Activated CD8-positive, alpha-beta T cell treated with anti-CD3 and anti-CD28 coated beads, Interleukin-2, amount 10 ng/mL, durations not matched to agents 7 days and 5 days (primary cell): ENCODE measurements around the gene MCAM. TPM values are rescaled to one million over a fixed set of nuclear protein-coding genes. Genes with fewer than 3 reads are reported as not detected.

Experiments used
- ATAC-seq: fragments of 150-1000 bp; cut with Tn5 transposase; one replicate; pipeline ENCODE4 v1.10.0; 2021; ENCODE audit warnings: moderate library complexity
- CTCF ChIA-PET: fragments of 350-600 bp; sonication (Branson Sonifier 250); formaldehyde crosslinking; loops from one replicate; lab custom pipeline; 2021; ENCODE audit warnings: antibody characterized with exemption; lab: Charles Lee
- POLR2A ChIA-PET: fragments of 350-600 bp; sonication (Branson Sonifier 250); formaldehyde crosslinking; loops from one replicate; lab custom pipeline; 2021; ENCODE audit warnings: antibody characterized with exemption; lab: Charles Lee
- DNase-seq: peaks from one replicate; pipeline ENCODE4 v3.0.0-alpha.2; 2020
- H3K27ac Mint-ChIP-seq: one replicate; pipeline ENCODE4 v1.8.0; 2021; ENCODE audit warnings: mild to moderate bottlenecking, mixed read lengths
- H3K27me3 Mint-ChIP-seq: one replicate; pipeline ENCODE4 v1.8.0; 2021; ENCODE audit warnings: low read depth, mixed read lengths
- H3K36me3 Mint-ChIP-seq: one replicate; pipeline ENCODE4 v1.8.0; 2021; ENCODE audit warnings: low read depth, mixed read lengths
- H3K4me1 Mint-ChIP-seq: one replicate; pipeline ENCODE4 v1.8.0; 2021; ENCODE audit warnings: low read depth, mixed read lengths
- H3K4me3 Mint-ChIP-seq: one replicate; pipeline ENCODE4 v1.8.0; 2021; ENCODE audit warnings: mild to moderate bottlenecking, mixed read lengths
- H3K9me3 Mint-ChIP-seq: one replicate; pipeline ENCODE4 v1.8.0; 2022; ENCODE audit warnings: mixed read lengths; ENCODE audit not compliant: insufficient read depth
- total RNA-seq, 2 experiments: library from RNA; stranded (reverse); gene quantifications; one replicate each; pipeline ENCODE4 v1.2.3, GENCODE V29; 2021

MCAM gene
- total RNA-seq, 2 experiments from 2014 or later: 2.9 to 4.4 TPM

GRCh38 chr11:119344291-119345010, 27.5 kb upstream of the MCAM start:
- Mint-ChIP-seq H3K4me1 (peaks cover 8% of the 10 kb centered on the region), H3K36me3 (no peaks in the 10 kb centered on the region), H3K4me3 (no peak overlapping the region), H3K9me3 (no peaks in the 10 kb centered on the region), H3K27ac (no peak overlapping the region), H3K27me3 (peaks cover 29% of the 10 kb centered on the region)
- no peak for ATAC-seq
- ChIA-PET CTCF (interaction anchor here (1.2 to 3.2 kb wide), 3 partner anchors 11 to 37 kb away, joined by 4 to 21 read pairs (median 5); partner anchors contain the start of gene USP2), POLR2A (no interaction called here)
- no peak for DNase-seq

GRCh38 chr11:119343726-119344125, 26.8 kb upstream of the MCAM start:
- ATAC-seq (no peak), DNase-seq (no peak)
- Mint-ChIP-seq H3K9me3 (no peaks in the 10 kb centered on the region), H3K36me3 (peaks cover 1% of the 10 kb centered on the region), H3K4me3 (no peak overlapping the region), H3K27ac (no peak overlapping the region), H3K4me1 (peaks cover 14% of the 10 kb centered on the region), H3K27me3 (peaks cover 36% of the 10 kb centered on the region)
- ChIA-PET CTCF (interaction anchor here (1.2 to 3.2 kb wide), 3 partner anchors 12 to 38 kb away, joined by 4 to 21 read pairs (median 5); partner anchors contain the start of gene USP2), POLR2A (no interaction called here)

GRCh38 chr11:119342362-119343130, 25.6 kb upstream of the MCAM start:
- CTCF ChIA-PET: interaction anchor here (1.8 to 3.2 kb wide), 2 partner anchors 13 to 22 kb away, joined by 5 to 21 read pairs; no protein-coding TSS in a partner anchor
- Mint-ChIP-seq H3K4me1 (peaks cover 24% of the 10 kb centered on the region), H3K27me3 (peaks cover 36% of the 10 kb centered on the region), H3K36me3 (peaks cover 3% of the 10 kb centered on the region), H3K4me3 (no peak overlapping the region), H3K27ac (no peak overlapping the region), H3K9me3 (no peaks in the 10 kb centered on the region)
- DNase-seq: no peak
- no peak for ATAC-seq
- POLR2A ChIA-PET: no interaction called here

- ChIA-PET POLR2A (no interaction called here), CTCF (interaction anchor here (3.2 kb wide), 1 partner anchor 14 kb away, joined by 21 read pairs; no protein-coding TSS in a partner anchor)
- Mint-ChIP-seq H3K4me1 (peaks cover 30% of the 10 kb centered on the region), H3K27me3 (peaks cover 36% of the 10 kb centered on the region), H3K9me3 (no peaks in the 10 kb centered on the region), H3K36me3 (peaks cover 9% of the 10 kb centered on the region), H3K4me3 (no peak overlapping the region), H3K27ac (no peak overlapping the region)
- ATAC-seq: no peak
- no peak for DNase-seq
These were observed 25.0 kb upstream of the MCAM start for GRCh38 chr11:119342023-119342300.

GRCh38 chr11:119341222-119342022, 24.5 kb upstream of the MCAM start:
- Mint-ChIP-seq H3K27me3 (peaks cover 33% of the 10 kb centered on the region), H3K4me1 (peaks cover 35% of the 10 kb centered on the region), H3K9me3 (no peaks in the 10 kb centered on the region), H3K27ac (no peak overlapping the region), H3K4me3 (no peak overlapping the region), H3K36me3 (peaks cover 14% of the 10 kb centered on the region)
- DNase-seq (no peak), ATAC-seq (no peak)
- CTCF ChIA-PET: interaction anchor here (1.1 to 5.1 kb wide), 4 partner anchors 15 to 133 kb away, joined by 3 to 96 read pairs (median 6); no protein-coding TSS in a partner anchor
- POLR2A ChIA-PET: no interaction called here

GRCh38 chr11:119340335-119341221, 23.6 kb upstream of the MCAM start, which contains the start of gene C1QTNF5:
C1QTNF5 (minus strand) TSS chr11:119340883; CDS start chr11:119340397, 486 bp downstream.
- DNase-seq (no peak), ATAC-seq (peak; percentile 8)
- ChIA-PET CTCF (interaction anchor here (0.6 to 5.1 kb wide), 17 partner anchors 8 to 140 kb away, joined by 3 to 96 read pairs (median 4); partner anchors contain the start of gene USP2), POLR2A (no interaction called here)
- peaks cover 33% of the 10 kb centered on the region for H3K27me3 Mint-ChIP-seq
- no peak within 1 kb of the TSS for H3K27ac Mint-ChIP-seq
- H3K4me3 Mint-ChIP-seq: no peak within 1 kb of the TSS
- peaks cover 44% of the 10 kb centered on the region for H3K4me1 Mint-ChIP-seq
- H3K9me3 Mint-ChIP-seq: no peaks in the 10 kb centered on the region
- H3K36me3 Mint-ChIP-seq: peaks cover 22% of the 10 kb centered on the region

- peaks cover 22% of the 10 kb centered on the region for H3K36me3 Mint-ChIP-seq
- ChIA-PET CTCF (interaction anchor here (0.6 to 5.1 kb wide), 18 partner anchors 8 to 238 kb away, joined by 3 to 96 read pairs (median 4); partner anchors contain the start of genes DPAGT1, MCAM and USP2), POLR2A (no interaction called here)
- H3K9me3 Mint-ChIP-seq: no peaks in the 10 kb centered on the region
- ATAC-seq (peak; percentile 28), DNase-seq (peak; percentile 49)
- H3K4me1 Mint-ChIP-seq: peaks cover 51% of the 10 kb centered on the region
- no peak overlapping the region for H3K4me3 Mint-ChIP-seq
- H3K27ac Mint-ChIP-seq: no peak overlapping the region
- peaks cover 33% of the 10 kb centered on the region for H3K27me3 Mint-ChIP-seq
These were observed 22.8 kb upstream of the MCAM start for GRCh38 chr11:119339589-119340334.

GRCh38 chr11:119338965-119339588, 22.1 kb upstream of the MCAM start:
- Mint-ChIP-seq H3K9me3 (no peaks in the 10 kb centered on the region), H3K4me1 (peaks cover 55% of the 10 kb centered on the region), H3K4me3 (no peak overlapping the region), H3K27me3 (peaks cover 30% of the 10 kb centered on the region), H3K36me3 (peaks cover 22% of the 10 kb centered on the region), H3K27ac (no peak overlapping the region)
- DNase-seq: no peak
- POLR2A ChIA-PET: interaction anchor here (1.0 to 1.7 kb wide), 3 partner anchors 122 to 244 kb away, joined by 3 to 5 read pairs (median 4); partner anchors contain the start of gene CBL
- no peak for ATAC-seq
- CTCF ChIA-PET: interaction anchor here (1.0 to 5.1 kb wide), 36 partner anchors 9 to 271 kb away, joined by 3 to 96 read pairs (median 5); partner anchors contain the start of genes ABCG4, CBL, DPAGT1 and HINFP

GRCh38 chr11:119338318-119338890, 21.5 kb upstream of the MCAM start:
- H3K27ac Mint-ChIP-seq: no peak overlapping the region
- H3K27me3 Mint-ChIP-seq: peaks cover 27% of the 10 kb centered on the region
- DNase-seq (peak; percentile 82), ATAC-seq (peak; percentile 27)
- peaks cover 22% of the 10 kb centered on the region for H3K36me3 Mint-ChIP-seq
- CTCF ChIA-PET: interaction anchor here (0.6 to 5.1 kb wide), 48 partner anchors 10 to 271 kb away, joined by 3 to 96 read pairs (median 4); partner anchors contain the start of genes ABCG4, CBL, DPAGT1 and HINFP
- H3K4me3 Mint-ChIP-seq: no peak overlapping the region
- peaks cover 62% of the 10 kb centered on the region for H3K4me1 Mint-ChIP-seq
- no peaks in the 10 kb centered on the region for H3K9me3 Mint-ChIP-seq
- POLR2A ChIA-PET: interaction anchor here (0.6 to 1.7 kb wide), 4 partner anchors 19 to 243 kb away, joined by 3 to 5 read pairs (median 4); partner anchors contain the start of gene CBL
